ENCODE measurements around the gene USP6NL. TPM values are rescaled to one million over a fixed set of nuclear protein-coding genes. Genes with fewer than 3 reads are reported as not detected.

Gene USP6NL
- total and polyA plus RNA-seq, 10 of the 15 experiments (the other 5 are each of a cell fraction or from before 2014, with no cell fraction given): 4.0 to 27.7 (median 18.2) TPM

- ChIA-PET SMC1A (ENCODE audit: uncharacterized antibody, unreplicated experiment) (no interaction called here), RAD21 (ENCODE audit: unreplicated experiment) (no interaction called here), POLR2A (no interaction called here), CTCF (interaction anchor here (0.7 to 1.5 kb wide), 2 partner anchors 13 to 39 kb away, joined by 3 to 4 read pairs; no protein-coding TSS in a partner anchor)
- FAIRE-seq (no peak), DNase-seq (ENCODE audit: low read depth, low spot score) (no peak), ATAC-seq (no peak)
- H3K9me3 ChIP-seq (replicated peaks; ENCODE audit: control insufficient read depth, insufficient read depth, low read length): no peaks in the 10 kb centered on the region
- H3K79me2 ChIP-seq (ENCODE audit: control insufficient read depth, insufficient read depth, low read length): no peaks in the 10 kb centered on the region
- no peak for TF ChIP-seq CHD1 (IDR thresholded peaks at IDR 0.05; ENCODE audit: low read depth, low read length)
- no peak for TF ChIP-seq YBX1 (IDR thresholded peaks at IDR 0.05)
- no peak for TF ChIP-seq CHD2 (IDR thresholded peaks at IDR 0.05; ENCODE audit: borderline replicate concordance, low read depth, low read length)
- TF ChIP-seq KDM1A (IDR thresholded peaks at IDR 0.05; ENCODE audit: borderline replicate concordance): no peak
- TF ChIP-seq HDAC2 (IDR thresholded peaks at IDR 0.05): no peak
- TF ChIP-seq MTA2 (IDR thresholded peaks at IDR 0.05; ENCODE audit: low read depth): no peak
- no peak for TF ChIP-seq ZSCAN29 (IDR thresholded peaks at IDR 0.05)
- no peak for TF ChIP-seq NFXL1 (IDR thresholded peaks at IDR 0.05; ENCODE audit: borderline replicate concordance)
- TF ChIP-seq MAX (IDR thresholded peaks at IDR 0.05; ENCODE audit: low read depth, low read length): no peak
- TF ChIP-seq NFIC (IDR thresholded peaks at IDR 0.05; ENCODE audit: low read depth, low read length): no peak
- TF ChIP-seq NRF1 (conservative IDR thresholded peaks at IDR 0.05; ENCODE audit: low read depth, low read length): no peak
- TF ChIP-seq BRCA1 (IDR thresholded peaks at IDR 0.05; ENCODE audit: low read depth, low read length): no peak
- TF ChIP-seq TBL1XR1 (IDR thresholded peaks at IDR 0.05; ENCODE audit: low read depth, low read length): no peak
- no peak for TF ChIP-seq SKIL (IDR thresholded peaks at IDR 0.05; ENCODE audit: low read depth, poor library complexity, severe bottlenecking)
- no peaks in the 10 kb centered on the region for H3K27me3 ChIP-seq (replicated peaks in 1 of 2; ENCODE audit: control insufficient read depth in 2 of 2, insufficient read depth in 2 of 2, low read length in 1 of 2)
- no peak overlapping the region for H3K27ac ChIP-seq (ENCODE audit: control insufficient read depth, insufficient read depth)
- H3K4me1 ChIP-seq (ENCODE audit: control insufficient read depth, insufficient read depth, low read length): no peaks in the 10 kb centered on the region
- 99% methylated on average over 26 of the region's 26 CpGs for WGBS (ENCODE audit: insufficient coverage, insufficient replicate concordance, low lambda C conversion rate, missing lambda C conversion rate)
- H3K4me2 ChIP-seq (ENCODE audit: control insufficient read depth, insufficient read depth): no peak overlapping the region
- no peak overlapping the region for H3K4me3 ChIP-seq
- no TSS peak for BruUV-seq (replicated peaks)
- in situ Hi-C loops (cut with MboI): loop anchor here (25.0 kb wide), 1 partner anchor 351 kb away; no protein-coding TSS in a partner anchor
- intact Hi-C loops (cut with micrococcal nuclease; ENCODE audit: unreplicated experiment): no loop called here
- H4K20me1 ChIP-seq (ENCODE audit: control insufficient read depth, insufficient read depth): no peaks in the 10 kb centered on the region
- no peak overlapping the region for H2AFZ ChIP-seq (ENCODE audit: control insufficient read depth, low read depth, low read length)
- H3K36me3 ChIP-seq (ENCODE audit: control insufficient read depth in 2 of 2, insufficient read depth in 2 of 2, low read length in 1 of 2): peaks cover 9 to 28% of the 10 kb centered on the region in 2 experiments
- no peak overlapping the region for H3K9ac ChIP-seq (ENCODE audit: control insufficient read depth, insufficient read depth, low read length)
These were observed 148.3 kb downstream of the USP6NL start for GRCh38 chr10:11463111-11463510.

Measured in GM12878 (cell line).